KOPT-K1 (cell line): ENCODE results near the gene SYP.

Experiments used
- H3K27ac ChIP-seq: fragments of 200-600 bp; sonication (generic); 2 replicates; pipeline ENCODE4 v1.5.1; 2016; ENCODE audit warnings: antibody characterized with exemption, mild to moderate bottlenecking, low read depth, low read length; ENCODE audit not compliant: poor library complexity, severe bottlenecking
- H3K36me3 ChIP-seq: fragments of 200-600 bp; sonication (generic); 2 replicates; pipeline ENCODE4 v1.5.1; 2017; ENCODE audit warnings: antibody characterized with exemption, mild to moderate bottlenecking, low read length, moderate library complexity; ENCODE audit not compliant: insufficient read depth
- H3K9me3 ChIP-seq: fragments of 200-600 bp; sonication (generic); 2 replicates; pipeline ENCODE4 v1.5.1; 2017; ENCODE audit warnings: antibody characterized with exemption, low read length, mild to moderate bottlenecking; ENCODE audit not compliant: insufficient read depth, poor library complexity, severe bottlenecking

Gene SYP

GRCh38 chrX:49231333-49232000 is 31.5 kb upstream of the SYP start:
- Histone ChIP-seq H3K9me3 (no peaks in the 10 kb centered on the region), H3K36me3 (no peaks in the 10 kb centered on the region), H3K27ac (no peak overlapping the region)

- Histone ChIP-seq H3K36me3 (no peaks in the 10 kb centered on the region), H3K27ac (no peak overlapping the region), H3K9me3 (no peaks in the 10 kb centered on the region)
Measured at GRCh38 chrX:49230500-49231232, 30.7 kb upstream of the SYP start.

GRCh38 chrX:49228185-49228584 is 28.2 kb upstream of the SYP start:
- H3K27ac ChIP-seq, result no peak overlapping the region
- no peaks in the 10 kb centered on the region for H3K36me3 ChIP-seq
- H3K9me3 ChIP-seq, result no peaks in the 10 kb centered on the region

GRCh38 chrX:49227726-49228125 is 27.7 kb upstream of the SYP start:
- H3K36me3 ChIP-seq, result no peaks in the 10 kb centered on the region
- no peaks in the 10 kb centered on the region for H3K9me3 ChIP-seq
- no peak overlapping the region for H3K27ac ChIP-seq

GRCh38 chrX:49226946-49227345 is 27.0 kb upstream of the SYP start:
- H3K9me3 ChIP-seq, result no peaks in the 10 kb centered on the region
- no peaks in the 10 kb centered on the region for H3K36me3 ChIP-seq
- no peak overlapping the region for H3K27ac ChIP-seq

- H3K36me3 ChIP-seq, result no peaks in the 10 kb centered on the region
- no peak overlapping the region for H3K27ac ChIP-seq
- H3K9me3 ChIP-seq, result no peaks in the 10 kb centered on the region
Measured at GRCh38 chrX:49225858-49226257, 25.9 kb upstream of the SYP start.

GRCh38 chrX:49221868-49222267 is 21.9 kb upstream of the SYP start:
- Histone ChIP-seq H3K9me3 (no peaks in the 10 kb centered on the region), H3K27ac (no peak overlapping the region)

GRCh38 chrX:49220100-49220499 is 20.1 kb upstream of the SYP start:
- Histone ChIP-seq H3K9me3 (no peaks in the 10 kb centered on the region), H3K36me3 (no peaks in the 10 kb centered on the region), H3K27ac (no peak overlapping the region)

More at GRCh38 chrX:49221868-49222267, 21.9 kb upstream of the SYP start:
- H3K36me3 ChIP-seq, result no peaks in the 10 kb centered on the region

GRCh38 chrX:49214996-49215526 is 15.1 kb upstream of the SYP start:
- Histone ChIP-seq H3K27ac (no peak overlapping the region), H3K9me3 (no peaks in the 10 kb centered on the region), H3K36me3 (no peaks in the 10 kb centered on the region)

- no peaks in the 10 kb centered on the region for H3K36me3 ChIP-seq
- H3K27ac ChIP-seq, result no peak overlapping the region
- no peaks in the 10 kb centered on the region for H3K9me3 ChIP-seq
Measured at GRCh38 chrX:49214416-49214815, 14.4 kb upstream of the SYP start.

- Histone ChIP-seq H3K27ac (no peak overlapping the region), H3K9me3 (no peaks in the 10 kb centered on the region), H3K36me3 (no peaks in the 10 kb centered on the region)
Measured at GRCh38 chrX:49212861-49213260, 12.9 kb upstream of the SYP start.

GRCh38 chrX:49212209-49212608 is 12.2 kb upstream of the SYP start:
- no peak overlapping the region for H3K27ac ChIP-seq
- H3K36me3 ChIP-seq, result no peaks in the 10 kb centered on the region
- no peaks in the 10 kb centered on the region for H3K9me3 ChIP-seq

GRCh38 chrX:49211074-49211473 is 11.1 kb upstream of the SYP start:
- Histone ChIP-seq H3K36me3 (no peaks in the 10 kb centered on the region), H3K27ac (no peak overlapping the region), H3K9me3 (no peaks in the 10 kb centered on the region)

- no peak overlapping the region for H3K27ac ChIP-seq
- no peaks in the 10 kb centered on the region for H3K9me3 ChIP-seq
- H3K36me3 ChIP-seq, result no peaks in the 10 kb centered on the region
Measured at GRCh38 chrX:49210406-49210805, 10.4 kb upstream of the SYP start.

GRCh38 chrX:49209434-49210251 is 9.7 kb upstream of the SYP start:
- no peaks in the 10 kb centered on the region for H3K9me3 ChIP-seq
- no peaks in the 10 kb centered on the region for H3K36me3 ChIP-seq
- no peak overlapping the region for H3K27ac ChIP-seq
